HepG2 (cell line): Measurements from ENCODE around the gene TSACC. TPM values are rescaled to one million over a fixed set of nuclear protein-coding genes. Genes with fewer than 3 reads are reported as not detected.

Source experiments
- CAMTA2 ChIP-seq: sonication (generic); formaldehyde crosslinking; IDR thresholded peaks from 2 replicates; pipeline ENCODE4 v1.4.0; 2020; ENCODE audit warnings: mild to moderate bottlenecking, missing genetic modification reagents, borderline replicate concordance
- EHMT2 ChIP-seq: fragments of 200-600 bp; sonication (generic); IDR thresholded peaks from 2 replicates; pipeline ENCODE4 v1.7.0; 2017; ENCODE audit warnings: antibody characterized with exemption, low read depth, low read length, borderline replicate concordance
- GATAD2A ChIP-seq: IDR thresholded peaks from 2 replicates; pipeline ENCODE4 v1.6.1; 2016
- HDAC6 ChIP-seq: fragments of 200-600 bp; sonication (generic); IDR thresholded peaks from 2 replicates; pipeline ENCODE4 v1.7.0; 2017; ENCODE audit warnings: mild to moderate bottlenecking, antibody characterized with exemption, low read length, low read depth
- HOMEZ ChIP-seq: IDR thresholded peaks from 2 replicates; pipeline ENCODE4 v1.6.1; 2016; ENCODE audit warnings: low read depth
- NR2F6 ChIP-seq, 2 experiments: IDR thresholded peaks; 2 replicates each; pipeline ENCODE4 v1.6.1; 2016; ENCODE audit warnings: antibody characterized with exemption in 1 of 2, mild to moderate bottlenecking in 1 of 2
- ONECUT2 ChIP-seq: sonication (generic); formaldehyde crosslinking; IDR thresholded peaks from 2 replicates; pipeline ENCODE4 v1.4.0; 2020; ENCODE audit warnings: missing genetic modification reagents
- PBX3 ChIP-seq: sonication (generic); formaldehyde crosslinking; IDR thresholded peaks from 2 replicates; pipeline ENCODE4 v1.8.1; 2023; ENCODE audit warnings: missing genetic modification reagents, inconsistent platforms, borderline replicate concordance
- PLRG1 ChIP-seq: fragments of 450-650 bp; conservative IDR thresholded peaks from 2 replicates; pipeline ENCODE4 v1.6.1; 2016
- PLSCR1 ChIP-seq: sonication (generic); formaldehyde crosslinking; IDR thresholded peaks from 2 replicates; pipeline ENCODE4 v1.5.0; 2020; ENCODE audit warnings: missing genetic modification reagents, mild to moderate bottlenecking, borderline replicate concordance
- POLR2AphosphoS5 ChIP-seq: IDR thresholded peaks from 2 replicates; pipeline ENCODE4 v1.6.1; 2012; ENCODE audit warnings: low read depth, low read length
- RNF219 ChIP-seq: sonication (generic); formaldehyde crosslinking; IDR thresholded peaks from 2 replicates; pipeline ENCODE4 v1.5.0; 2020; ENCODE audit warnings: mild to moderate bottlenecking, missing genetic modification reagents
- SNAI1 ChIP-seq: sonication (generic); formaldehyde crosslinking; IDR thresholded peaks from 2 replicates; pipeline ENCODE4 v1.5.0; 2020; ENCODE audit warnings: mild to moderate bottlenecking, missing genetic modification reagents, borderline replicate concordance
- SSRP1 ChIP-seq: IDR thresholded peaks from 2 replicates; pipeline ENCODE4 v1.6.1; 2016; ENCODE audit warnings: control low read depth
- STAT5B ChIP-seq: sonication (generic); formaldehyde crosslinking; IDR thresholded peaks from 2 replicates; pipeline ENCODE4 v1.4.0; 2020; ENCODE audit warnings: missing genetic modification reagents
- TFAP4 ChIP-seq: sonication (generic); IDR thresholded peaks from 2 replicates; pipeline ENCODE4 v1.6.1; 2016; ENCODE audit warnings: low read depth, borderline replicate concordance
- THAP11 ChIP-seq: IDR thresholded peaks from 2 replicates; pipeline ENCODE4 v1.6.1; 2016; ENCODE audit warnings: missing biosample characterization, missing genetic modification reagents
- U2AF1 ChIP-seq: fragments of 200-400 bp; formaldehyde crosslinking; optimal IDR thresholded peaks from 2 replicates; pipeline ENCODE3; 2017; ENCODE audit warnings: mild to moderate bottlenecking, low read depth, low read length
- ZNF225 ChIP-seq: sonication (generic); formaldehyde crosslinking; IDR thresholded peaks from 2 replicates; pipeline ENCODE4 v1.4.0; 2020; ENCODE audit warnings: mild to moderate bottlenecking, missing genetic modification reagents
- ZNF333 ChIP-seq: sonication (generic); formaldehyde crosslinking; IDR thresholded peaks from 2 replicates; pipeline ENCODE4 v1.4.0; 2020; ENCODE audit warnings: mild to moderate bottlenecking, missing genetic modification reagents, borderline replicate concordance
- ZNF468 ChIP-seq: sonication (generic); formaldehyde crosslinking; IDR thresholded peaks from 2 replicates; pipeline ENCODE4 v1.8.0; 2022; ENCODE audit warnings: mild to moderate bottlenecking, moderate library complexity, missing genetic modification reagents
- ZSCAN5A ChIP-seq: sonication (generic); formaldehyde crosslinking; IDR thresholded peaks from 2 replicates; pipeline ENCODE4 v1.8.0; 2022; ENCODE audit warnings: mild to moderate bottlenecking, missing genetic modification reagents, borderline replicate concordance
- polyA plus RNA-seq, 8 experiments: library from polyadenylated mRNA; depleted of rRNA in 3 of 8; stranded (reverse) in 7 of 8; unstranded in 1 of 8; fragments of >200 nt; fragmentation: Illumina TruSeq in 4 of 8; extraction: Trizol in 4 of 8; gene quantifications; 2 replicates each; pipeline versions ENCODE4 v1.2.1 to v1.2.3, GENCODE V29; 2011 to 2016; ENCODE audit warnings: low read depth in 4 of 8, missing spikeins in 1 of 8, mixed read lengths in 1 of 8; ENCODE audit not compliant: insufficient read depth in 1 of 8
- total RNA-seq, 5 experiments: library from RNA; depleted of rRNA; stranded (reverse); fragments of >200 nt; fragmentation: Illumina TruSeq; extraction: Trizol; gene quantifications; 2 replicates each; pipeline ENCODE4 v1.2.3, GENCODE V29; 2016; ENCODE audit warnings: low read depth in 1 of 5

Gene TSACC
- total and polyA plus RNA-seq, 2 of the 13 experiments (the other 11 are each of a cell fraction or from before 2014, with no cell fraction given) = 1.5 to 2.6 TPM

- no peak for TF ChIP-seq ZSCAN5A (CRISPR knock-in tag)
- TF ChIP-seq U2AF1 = no peak
- no peak for TF ChIP-seq EHMT2
- no peak for TF ChIP-seq PBX3 (CRISPR knock-in tag)
- TF ChIP-seq STAT5B (CRISPR knock-in tag) = no peak
- no peak for TF ChIP-seq HOMEZ (CRISPR knock-in tag)
- peak; percentile 22; the same call in 1 of the 2 replicates for TF ChIP-seq GATAD2A (CRISPR knock-in tag)
- TF ChIP-seq NR2F6 (IDR thresholded peaks at IDR 0.05) = peak; percentile 8; the same call in 1 of the 2 replicates
- no peak for TF ChIP-seq NR2F6 (CRISPR knock-in tag; IDR thresholded peaks at IDR 0.05)
- TF ChIP-seq RNF219 = no peak
- TF ChIP-seq CAMTA2 (CRISPR knock-in tag) = no peak
- TF ChIP-seq SNAI1 (CRISPR knock-in tag) = no peak
- 0 out of 2 replicates have a peak, but pooled peaks have one; percentile 34 for TF ChIP-seq POLR2AphosphoS5
- no peak for TF ChIP-seq ONECUT2 (CRISPR knock-in tag)
- TF ChIP-seq PLSCR1 (CRISPR knock-in tag) = no peak
- no peak for TF ChIP-seq THAP11 (CRISPR knock-in tag)
- no peak for TF ChIP-seq PLRG1
- no peak for TF ChIP-seq ZNF225 (CRISPR knock-in tag)
- no peak for TF ChIP-seq ZNF468 (CRISPR knock-in tag)
- no peak for TF ChIP-seq HDAC6
- TF ChIP-seq SSRP1 (CRISPR knock-in tag) = no peak
- TF ChIP-seq ZNF333 (CRISPR knock-in tag) = no peak
- TF ChIP-seq TFAP4 = peak; percentile 73; the same call in 1 of the 2 replicates
These were observed 27.4 kb downstream of the TSACC start (continued) for GRCh38 chr1:156365754-156366153.
